ENCODE measurements around the gene NUP214.
"Not testable (repeated sequence)": the region's sequence is repeated elsewhere in the genome, so short reads cannot be mapped to it uniquely, and the experiment has no call there.

NUP214 gene

GRCh38 chr9:131203431-131204218 is 78.2 kb downstream of the NUP214 start:
- TF ChIP-seq CTCF (IDR thresholded peaks at IDR 0.05), result no peak
- Mint-ChIP-seq H3K4me3 (no peak overlapping the region), H3K4me1 (no peaks in the 10 kb centered on the region), H3K27me3 (ENCODE audit: low read depth, poor library complexity) (peaks cover 3% of the 10 kb centered on the region), H3K27ac (no peak overlapping the region), H3K9me3 (no peaks in the 10 kb centered on the region), H3K36me3 (ENCODE audit: low read depth) (peaks cover 79% of the 10 kb centered on the region)
- DNase-seq, result no peak

- Mint-ChIP-seq H3K36me3 (ENCODE audit: low read depth) (peaks cover 78% of the 10 kb centered on the region), H3K9me3 (no peaks in the 10 kb centered on the region), H3K27ac (peak overlapping the region; percentile 73), H3K27me3 (ENCODE audit: low read depth, poor library complexity) (peaks cover 3% of the 10 kb centered on the region), H3K4me3 (no peak overlapping the region), H3K4me1 (no peaks in the 10 kb centered on the region)
- no peak for DNase-seq
- no peak for TF ChIP-seq CTCF (IDR thresholded peaks at IDR 0.05)
Measured at GRCh38 chr9:131204285-131204684, 78.9 kb downstream of the NUP214 start.

GRCh38 chr9:131206495-131206894 is 81.1 kb downstream of the NUP214 start:
- peaks cover 83% of the 10 kb centered on the region for H3K36me3 Mint-ChIP-seq (ENCODE audit: low read depth)
- peaks cover 21% of the 10 kb centered on the region for H3K9me3 Mint-ChIP-seq
- H3K27me3 Mint-ChIP-seq (ENCODE audit: low read depth, poor library complexity), result no peaks in the 10 kb centered on the region
- H3K4me3 Mint-ChIP-seq, result no peak overlapping the region
- TF ChIP-seq CTCF (IDR thresholded peaks at IDR 0.05), result no peak
- DNase-seq, result no peak
- no peak overlapping the region for H3K27ac Mint-ChIP-seq
- peaks cover 6% of the 10 kb centered on the region for H3K4me1 Mint-ChIP-seq

GRCh38 chr9:131211920-131212319 is 86.5 kb downstream of the NUP214 start:
- H3K4me3 Mint-ChIP-seq; H3K27ac Mint-ChIP-seq; DNase-seq; H3K27me3 Mint-ChIP-seq (ENCODE audit: low read depth, poor library complexity): not testable (repeated sequence)
- Mint-ChIP-seq H3K9me3 (peaks cover 36% of the 10 kb centered on the region), H3K36me3 (ENCODE audit: low read depth) (peaks cover 79% of the 10 kb centered on the region), H3K4me1 (peaks cover 13% of the 10 kb centered on the region)

- no peak for DNase-seq
- TF ChIP-seq CTCF (IDR thresholded peaks at IDR 0.05), result no peak
- peaks cover 13% of the 10 kb centered on the region for H3K4me1 Mint-ChIP-seq
- peaks cover 5% of the 10 kb centered on the region for H3K27me3 Mint-ChIP-seq (ENCODE audit: low read depth, poor library complexity)
- H3K9me3 Mint-ChIP-seq, result peaks cover 36% of the 10 kb centered on the region
- H3K36me3 Mint-ChIP-seq (ENCODE audit: low read depth), result peaks cover 72% of the 10 kb centered on the region
- H3K27ac Mint-ChIP-seq, result no peak overlapping the region
- H3K4me3 Mint-ChIP-seq, result no peak overlapping the region
Measured at GRCh38 chr9:131214286-131214856, 89.0 kb downstream of the NUP214 start.

- Mint-ChIP-seq H3K36me3 (ENCODE audit: low read depth) (peaks cover 67% of the 10 kb centered on the region), H3K27me3 (ENCODE audit: low read depth, poor library complexity) (peaks cover 5% of the 10 kb centered on the region), H3K9me3 (peaks cover 31% of the 10 kb centered on the region), H3K4me1 (peaks cover 8% of the 10 kb centered on the region), H3K27ac (peak overlapping the region; percentile 49), H3K4me3 (no peak overlapping the region)
- TF ChIP-seq CTCF (IDR thresholded peaks at IDR 0.05), result no peak
- no peak for DNase-seq
Measured at GRCh38 chr9:131214876-131215275, 89.5 kb downstream of the NUP214 start.

Data from nephron progenitor cell (in vitro differentiated cells).